Uterus (tissue), 2 donors: ENCODE results near the gene PRSS33.

Experiments used
- POLR2A ChIP-seq, 2 donors: fragments of 450-650 bp; IDR thresholded peaks; one replicate each; pipeline ENCODE4 v1.6.1; 2016; ENCODE audit warnings: antibody characterized with exemption in 2 of 2, mild to moderate bottlenecking in 1 of 2, moderate library complexity in 1 of 2
- TF ChIP-seq, protein P1 (sequence below), 4 experiments: fragments of 200-600 bp in 2 of 4; fragments of 450-650 bp in 2 of 4; sonication (generic) in 2 of 4; IDR thresholded peaks; one replicate each; pipeline ENCODE4 v1.5.1; 2016 to 2019; ENCODE audit warnings: antibody characterized with exemption in 4 of 4, mild to moderate bottlenecking in 2 of 4, moderate library complexity in 1 of 4

GRCh38 chr16:2752850-2753732, 34.3 kb downstream of the PRSS33 start:
- TF ChIP-seq POLR2A (IDR thresholded peaks at IDR 0.05), result peak in 1 of 2 donors; percentile 2
- TF ChIP-seq, protein P1, sequence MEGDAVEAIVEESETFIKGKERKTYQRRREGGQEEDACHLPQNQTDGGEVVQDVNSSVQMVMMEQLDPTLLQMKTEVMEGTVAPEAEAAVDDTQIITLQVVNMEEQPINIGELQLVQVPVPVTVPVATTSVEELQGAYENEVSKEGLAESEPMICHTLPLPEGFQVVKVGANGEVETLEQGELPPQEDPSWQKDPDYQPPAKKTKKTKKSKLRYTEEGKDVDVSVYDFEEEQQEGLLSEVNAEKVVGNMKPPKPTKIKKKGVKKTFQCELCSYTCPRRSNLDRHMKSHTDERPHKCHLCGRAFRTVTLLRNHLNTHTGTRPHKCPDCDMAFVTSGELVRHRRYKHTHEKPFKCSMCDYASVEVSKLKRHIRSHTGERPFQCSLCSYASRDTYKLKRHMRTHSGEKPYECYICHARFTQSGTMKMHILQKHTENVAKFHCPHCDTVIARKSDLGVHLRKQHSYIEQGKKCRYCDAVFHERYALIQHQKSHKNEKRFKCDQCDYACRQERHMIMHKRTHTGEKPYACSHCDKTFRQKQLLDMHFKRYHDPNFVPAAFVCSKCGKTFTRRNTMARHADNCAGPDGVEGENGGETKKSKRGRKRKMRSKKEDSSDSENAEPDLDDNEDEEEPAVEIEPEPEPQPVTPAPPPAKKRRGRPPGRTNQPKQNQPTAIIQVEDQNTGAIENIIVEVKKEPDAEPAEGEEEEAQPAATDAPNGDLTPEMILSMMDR (IDR thresholded peaks at IDR 0.05), result no peak
